WTC11 (cell line): ENCODE results near the gene COL12A1.

Experiments
- SOX15 ChIP-seq: fragments of 250-450 bp; sonication (Bioruptor Pico); IDR thresholded peaks from 2 replicates; pipeline ENCODE4 v1.9.0; 2021; ENCODE audit warnings: mild to moderate bottlenecking
- TF ChIP-seq, protein P1 (sequence below): fragments of 200-600 bp; IDR thresholded peaks from 2 replicates; pipeline ENCODE4 v1.8.0; 2022; ENCODE audit warnings: antibody characterized with exemption

DNA sequence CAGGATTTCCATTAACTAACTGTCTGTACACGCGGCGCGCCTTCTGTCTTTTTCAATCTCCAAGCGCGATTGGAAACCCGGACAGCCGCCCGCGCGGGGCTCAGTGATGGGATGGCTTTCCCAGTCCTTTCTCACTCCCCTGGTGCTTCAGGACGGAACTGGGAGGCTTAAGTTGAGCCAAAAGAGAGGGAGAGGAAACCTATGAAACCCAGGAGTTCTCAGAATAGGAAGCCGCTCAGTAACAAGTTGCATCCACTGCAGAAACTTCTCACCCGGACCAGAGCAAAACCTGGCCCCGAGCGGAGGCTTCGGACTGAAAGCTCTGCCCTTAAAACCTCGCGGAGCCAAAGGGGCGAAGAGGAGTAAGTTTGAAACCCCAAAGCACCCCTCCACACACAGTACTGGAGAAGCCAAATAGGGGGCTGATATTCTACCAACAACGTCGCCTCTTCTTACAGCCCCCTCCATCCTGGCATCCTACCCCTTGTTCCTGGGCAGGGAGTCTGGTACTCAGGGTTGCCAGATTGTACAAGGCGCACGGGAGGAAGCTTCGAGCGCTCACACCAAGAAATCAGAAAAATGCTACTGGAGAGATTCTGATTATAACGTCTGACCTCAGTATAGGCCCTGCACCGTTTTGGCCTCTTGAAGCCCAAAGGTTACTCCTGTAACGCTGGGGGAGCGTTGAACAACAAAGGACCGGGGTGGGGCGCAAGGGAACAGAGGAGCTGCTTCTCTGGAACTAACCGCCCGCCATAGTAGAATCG lies 906 bp upstream of the COL12A1 start:
- TF ChIP-seq, protein P1, sequence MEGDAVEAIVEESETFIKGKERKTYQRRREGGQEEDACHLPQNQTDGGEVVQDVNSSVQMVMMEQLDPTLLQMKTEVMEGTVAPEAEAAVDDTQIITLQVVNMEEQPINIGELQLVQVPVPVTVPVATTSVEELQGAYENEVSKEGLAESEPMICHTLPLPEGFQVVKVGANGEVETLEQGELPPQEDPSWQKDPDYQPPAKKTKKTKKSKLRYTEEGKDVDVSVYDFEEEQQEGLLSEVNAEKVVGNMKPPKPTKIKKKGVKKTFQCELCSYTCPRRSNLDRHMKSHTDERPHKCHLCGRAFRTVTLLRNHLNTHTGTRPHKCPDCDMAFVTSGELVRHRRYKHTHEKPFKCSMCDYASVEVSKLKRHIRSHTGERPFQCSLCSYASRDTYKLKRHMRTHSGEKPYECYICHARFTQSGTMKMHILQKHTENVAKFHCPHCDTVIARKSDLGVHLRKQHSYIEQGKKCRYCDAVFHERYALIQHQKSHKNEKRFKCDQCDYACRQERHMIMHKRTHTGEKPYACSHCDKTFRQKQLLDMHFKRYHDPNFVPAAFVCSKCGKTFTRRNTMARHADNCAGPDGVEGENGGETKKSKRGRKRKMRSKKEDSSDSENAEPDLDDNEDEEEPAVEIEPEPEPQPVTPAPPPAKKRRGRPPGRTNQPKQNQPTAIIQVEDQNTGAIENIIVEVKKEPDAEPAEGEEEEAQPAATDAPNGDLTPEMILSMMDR, result no peak
- no peak for TF ChIP-seq SOX15 (CRISPR knock-in tag)
